ENCODE data around the gene ZNF740. TPM values are rescaled to one million over a fixed set of nuclear protein-coding genes. Genes with fewer than 3 reads are reported as not detected.

ZNF740 gene
- total and polyA plus RNA-seq, 2 donors (not counting 1 experiment from before 2014, with no cell fraction given), result 35.9 to 117 TPM

GRCh38 chr12:53151039-53151438 lies 29.5 kb upstream of the ZNF740 start:
- no peak overlapping the region for H2AFZ ChIP-seq (ENCODE audit: insufficient read depth, low read depth, low read length, poor library complexity, severe bottlenecking)
- H3K4me3 Mint-ChIP-seq, result no peak overlapping the region
- ATAC-seq (ENCODE audit: low read depth) (no peak), DNase-seq (no peak)
- POLR2A ChIA-PET, result no interaction called here
- no peak overlapping the region for H3K4me2 ChIP-seq (replicated peaks; ENCODE audit: low read depth, low read length, poor library complexity, severe bottlenecking)
- no peak overlapping the region for H3K9ac ChIP-seq (ENCODE audit: low read length)
- H3K27me3 Mint-ChIP-seq, result peaks cover 3% of the 10 kb centered on the region
- H3K27ac Mint-ChIP-seq, result no peak overlapping the region
- no peak overlapping the region for H3K27ac ChIP-seq (ENCODE audit: low read length in 2 of 2)
- intact Hi-C loops (cut with micrococcal nuclease), result no loop called here
- TF ChIP-seq EZH2 (IDR thresholded peaks at IDR 0.05; ENCODE audit: borderline replicate concordance, insufficient read depth, low read depth, low read length, poor library complexity, severe bottlenecking) (no peak), CTCF (IDR thresholded peaks at IDR 0.05) (no peak)
- H4K20me1 ChIP-seq (ENCODE audit: control insufficient read depth, insufficient read depth, low read length, poor library complexity, severe bottlenecking), result no peaks in the 10 kb centered on the region
- no peaks in the 10 kb centered on the region for H3K9me3 ChIP-seq (ENCODE audit: control extremely low read depth in 1 of 3, control insufficient read depth in 2 of 3, insufficient read depth in 1 of 3, low read length in 2 of 3)
- no peaks in the 10 kb centered on the region for H3K4me1 ChIP-seq (ENCODE audit: control insufficient read depth in 2 of 2, insufficient read depth in 2 of 2, low read length in 2 of 2)
- 94% methylated on average over 2 of the region's 6 CpGs for WGBS (ENCODE audit: insufficient coverage)
- CTCF ChIA-PET, result interaction anchor here (0.7 to 1.6 kb wide), 2 partner anchors 9 to 15 kb away, joined by 3 to 4 read pairs; no protein-coding TSS in a partner anchor
- H3K27me3 ChIP-seq (replicated peaks in 1 of 4; ENCODE audit: control extremely low read depth in 1 of 4, control insufficient read depth in 3 of 4, insufficient read depth in 4 of 4, low read length in 3 of 4), result no peaks in the 10 kb centered on the region
- H3K4me1 Mint-ChIP-seq, result no peaks in the 10 kb centered on the region
- no peak overlapping the region for H3K4me3 ChIP-seq (ENCODE audit: control extremely low read depth in 1 of 5, extremely low read depth in 1 of 5, insufficient read depth in 1 of 5, low read depth in 2 of 5, low read length in 4 of 5)
- H3K79me2 ChIP-seq (ENCODE audit: control insufficient read depth, insufficient read depth, low read length), result no peaks in the 10 kb centered on the region
- no peaks in the 10 kb centered on the region for H3K36me3 ChIP-seq (replicated peaks in 1 of 2; ENCODE audit: control extremely low read depth in 1 of 2, control insufficient read depth in 1 of 2, extremely low read depth in 1 of 2, insufficient read depth in 2 of 2, low read length in 1 of 2)
- no peaks in the 10 kb centered on the region for H3K9me3 Mint-ChIP-seq (ENCODE audit: insufficient read depth)

GRCh38 chr12:53152390-53152789 lies 28.1 kb upstream of the ZNF740 start:
- H3K4me2 ChIP-seq (replicated peaks; ENCODE audit: low read depth, low read length, poor library complexity, severe bottlenecking), result no peak overlapping the region
- POLR2A ChIA-PET, result no interaction called here
- H3K27ac ChIP-seq (ENCODE audit: low read length in 2 of 2), result no peak overlapping the region
- no peak for ATAC-seq (ENCODE audit: low read depth)
- no peaks in the 10 kb centered on the region for H3K36me3 ChIP-seq (replicated peaks in 1 of 2; ENCODE audit: control extremely low read depth in 1 of 2, control insufficient read depth in 1 of 2, extremely low read depth in 1 of 2, insufficient read depth in 2 of 2, low read length in 1 of 2)
- H2AFZ ChIP-seq (ENCODE audit: insufficient read depth, low read depth, low read length, poor library complexity, severe bottlenecking), result no peak overlapping the region
- H3K9me3 ChIP-seq (ENCODE audit: control extremely low read depth in 1 of 3, control insufficient read depth in 2 of 3, insufficient read depth in 1 of 3, low read length in 2 of 3), result no peaks in the 10 kb centered on the region
- H3K4me3 ChIP-seq (ENCODE audit: control extremely low read depth in 1 of 5, extremely low read depth in 1 of 5, insufficient read depth in 1 of 5, low read depth in 2 of 5, low read length in 4 of 5), result no peak overlapping the region
- no peaks in the 10 kb centered on the region for H3K27me3 ChIP-seq (replicated peaks in 1 of 4; ENCODE audit: control extremely low read depth in 1 of 4, control insufficient read depth in 3 of 4, insufficient read depth in 4 of 4, low read length in 3 of 4)
- Mint-ChIP-seq H3K9me3 (ENCODE audit: insufficient read depth) (no peaks in the 10 kb centered on the region), H3K27ac (no peak overlapping the region), H3K4me1 (no peaks in the 10 kb centered on the region), H3K4me3 (no peak overlapping the region), H3K27me3 (peaks cover 3% of the 10 kb centered on the region)
- H3K79me2 ChIP-seq (ENCODE audit: control insufficient read depth, insufficient read depth, low read length), result no peaks in the 10 kb centered on the region
- no peak for TF ChIP-seq EZH2 (IDR thresholded peaks at IDR 0.05; ENCODE audit: borderline replicate concordance, insufficient read depth, low read depth, low read length, poor library complexity, severe bottlenecking)
- no peak for TF ChIP-seq CTCF (IDR thresholded peaks at IDR 0.05)
- no peak for DNase-seq
- no peak overlapping the region for H3K9ac ChIP-seq (ENCODE audit: low read length)
- CTCF ChIA-PET, result interaction anchor here (1.4 to 1.6 kb wide), 2 partner anchors 7 to 60 kb away, joined by 3 to 4 read pairs; no protein-coding TSS in a partner anchor
- H4K20me1 ChIP-seq (ENCODE audit: control insufficient read depth, insufficient read depth, low read length, poor library complexity, severe bottlenecking), result no peaks in the 10 kb centered on the region
- H3K4me1 ChIP-seq (ENCODE audit: control insufficient read depth in 2 of 2, insufficient read depth in 2 of 2, low read length in 2 of 2), result no peaks in the 10 kb centered on the region
- intact Hi-C loops (cut with micrococcal nuclease), result no loop called here

All from B cell (primary cell).